Stimulated activated CD4-positive, alpha-beta T cell treated with anti-CD3 and anti-CD28 coated beads, Interleukin-2, amount 100 ng/mL, for 48 hours (primary cell): ENCODE data around the gene SOD1.
"Not testable (repeated sequence)": the region's sequence is repeated elsewhere in the genome, so short reads cannot be mapped to it uniquely, and the experiment has no call there.

Source experiments
- DNase-seq, 2 donors: peaks; one replicate each; pipeline ENCODE4 v3.0.0-alpha.2; 2020

Gene SOD1

GRCh38 chr21:31656199-31657095, 3.0 kb upstream of the SOD1 start:
- peak; percentile 29 to 36 for DNase-seq

- no peak for DNase-seq
These were observed 1.4 kb upstream of the SOD1 start for GRCh38 chr21:31658053-31658452.

- no peak for DNase-seq
These were observed 282 bp upstream of the SOD1 start for GRCh38 chr21:31659286-31659535.

GRCh38 chr21:31660259-31660565, 719 bp downstream of the SOD1 start:
- DNase-seq = no peak

GRCh38 chr21:31660591-31660990, 1.1 kb downstream of the SOD1 start:
- DNase-seq = no peak

GRCh38 chr21:31663584-31664249, 4.2 kb downstream of the SOD1 start:
- no peak for DNase-seq

GRCh38 chr21:31665397-31665796, 5.9 kb downstream of the SOD1 start:
- DNase-seq = peak in 1 of 2 donors; percentile 12

GRCh38 chr21:31665869-31666268, 6.4 kb downstream of the SOD1 start:
- DNase-seq = not testable (repeated sequence)

GRCh38 chr21:31666445-31667010, 7.0 kb downstream of the SOD1 start:
- DNase-seq = no peak

- no peak for DNase-seq
These were observed 7.6 kb downstream of the SOD1 start for GRCh38 chr21:31667132-31667531.

- DNase-seq = no peak
These were observed 8.1 kb downstream of the SOD1 start for GRCh38 chr21:31667639-31668038.

GRCh38 chr21:31668651-31669491, 9.4 kb downstream of the SOD1 start:
- no peak for DNase-seq

- DNase-seq = no peak
These were observed 10.6 kb downstream of the SOD1 start for GRCh38 chr21:31670070-31670469.

GRCh38 chr21:31671146-31671716, 11.7 kb downstream of the SOD1 start:
- DNase-seq = no peak

- no peak for DNase-seq
These were observed 12.4 kb downstream of the SOD1 start for GRCh38 chr21:31671931-31672330.

GRCh38 chr21:31673321-31673912, 13.9 kb downstream of the SOD1 start:
- DNase-seq = no peak

- no peak for DNase-seq
These were observed 15.8 kb downstream of the SOD1 start for GRCh38 chr21:31675318-31675717.

GRCh38 chr21:31675960-31676359, 16.5 kb downstream of the SOD1 start:
- no peak for DNase-seq

GRCh38 chr21:31677047-31677446, 17.6 kb downstream of the SOD1 start:
- DNase-seq = no peak

- DNase-seq = no peak
These were observed 19.0 kb downstream of the SOD1 start for GRCh38 chr21:31678478-31678877.

- no peak for DNase-seq
These were observed 23.1 kb downstream of the SOD1 start for GRCh38 chr21:31682620-31683019.

GRCh38 chr21:31683029-31683428, 23.5 kb downstream of the SOD1 start:
- DNase-seq = no peak

GRCh38 chr21:31684918-31685317, 25.4 kb downstream of the SOD1 start:
- DNase-seq = no peak
